Fibroblast of mammary gland (primary cell): ENCODE results near the gene SIGMAR1.

Experiments
- DNase-seq: peaks from one replicate; pipeline ENCODE4 v3.0.0-alpha.2; 2010; ENCODE audit warnings: low read depth
- H3K4me3 ChIP-seq: 2 replicates; pipeline ENCODE4 v1.5.1; 2011; ENCODE audit warnings: low read depth, mild to moderate bottlenecking, low read length, moderate library complexity; ENCODE audit not compliant: control insufficient read depth
- TF ChIP-seq, protein P1 (sequence below): conservative IDR thresholded peaks from 2 replicates; pipeline ENCODE4 v1.5.1; 2011; ENCODE audit warnings: low read depth, low read length, inconsistent platforms; ENCODE audit not compliant: control insufficient read depth, insufficient read depth

SIGMAR1 gene

DNA sequence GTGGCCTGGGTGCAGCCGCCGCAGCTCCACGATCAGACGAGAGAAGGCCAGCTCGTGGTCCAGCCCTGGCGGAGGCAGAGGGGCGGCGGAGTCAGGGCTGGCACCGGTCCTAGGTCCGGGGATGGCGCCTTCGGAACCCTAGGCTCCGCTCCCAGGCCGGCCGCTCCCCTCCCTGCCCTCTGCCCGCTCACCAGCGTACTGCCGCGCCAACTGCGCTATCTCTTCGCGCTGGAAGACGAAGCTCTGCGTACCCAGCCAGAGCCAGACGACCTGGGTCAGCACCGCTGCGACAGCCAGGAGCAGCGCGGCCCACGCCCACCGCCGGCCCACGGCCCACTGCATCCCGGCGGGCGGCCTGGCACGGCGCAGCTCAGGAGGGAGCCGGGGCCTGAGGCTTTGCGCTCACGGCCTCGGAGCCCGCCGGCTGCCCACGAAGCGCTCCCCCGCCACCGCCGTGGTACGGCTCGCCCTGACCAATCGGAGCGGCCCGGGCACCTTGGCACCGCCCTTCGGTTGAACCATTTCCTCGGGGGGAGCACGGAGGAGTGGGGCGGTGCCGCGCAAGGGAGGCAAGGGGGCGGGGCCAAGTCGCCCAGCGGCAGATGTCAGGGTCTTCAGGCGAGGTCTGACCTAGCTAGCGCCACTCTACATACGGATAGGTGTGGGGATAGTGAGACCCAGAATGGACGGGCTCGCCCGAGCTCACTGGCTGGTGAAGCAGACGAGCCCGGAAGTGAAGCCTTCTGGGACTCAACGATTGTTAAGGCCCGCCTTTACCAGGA is at the start of gene SIGMAR1:
Gene SIGMAR1 (minus strand): TSS at position 432 of the 782 bp plus-strand sequence. CDS start 90 bp downstream, at position 342.
- H3K4me3 ChIP-seq: peak within 1 kb of the TSS; percentile 88
- DNase-seq: peak; percentile 88
- TF ChIP-seq, protein P1, sequence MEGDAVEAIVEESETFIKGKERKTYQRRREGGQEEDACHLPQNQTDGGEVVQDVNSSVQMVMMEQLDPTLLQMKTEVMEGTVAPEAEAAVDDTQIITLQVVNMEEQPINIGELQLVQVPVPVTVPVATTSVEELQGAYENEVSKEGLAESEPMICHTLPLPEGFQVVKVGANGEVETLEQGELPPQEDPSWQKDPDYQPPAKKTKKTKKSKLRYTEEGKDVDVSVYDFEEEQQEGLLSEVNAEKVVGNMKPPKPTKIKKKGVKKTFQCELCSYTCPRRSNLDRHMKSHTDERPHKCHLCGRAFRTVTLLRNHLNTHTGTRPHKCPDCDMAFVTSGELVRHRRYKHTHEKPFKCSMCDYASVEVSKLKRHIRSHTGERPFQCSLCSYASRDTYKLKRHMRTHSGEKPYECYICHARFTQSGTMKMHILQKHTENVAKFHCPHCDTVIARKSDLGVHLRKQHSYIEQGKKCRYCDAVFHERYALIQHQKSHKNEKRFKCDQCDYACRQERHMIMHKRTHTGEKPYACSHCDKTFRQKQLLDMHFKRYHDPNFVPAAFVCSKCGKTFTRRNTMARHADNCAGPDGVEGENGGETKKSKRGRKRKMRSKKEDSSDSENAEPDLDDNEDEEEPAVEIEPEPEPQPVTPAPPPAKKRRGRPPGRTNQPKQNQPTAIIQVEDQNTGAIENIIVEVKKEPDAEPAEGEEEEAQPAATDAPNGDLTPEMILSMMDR: no peak

DNA sequence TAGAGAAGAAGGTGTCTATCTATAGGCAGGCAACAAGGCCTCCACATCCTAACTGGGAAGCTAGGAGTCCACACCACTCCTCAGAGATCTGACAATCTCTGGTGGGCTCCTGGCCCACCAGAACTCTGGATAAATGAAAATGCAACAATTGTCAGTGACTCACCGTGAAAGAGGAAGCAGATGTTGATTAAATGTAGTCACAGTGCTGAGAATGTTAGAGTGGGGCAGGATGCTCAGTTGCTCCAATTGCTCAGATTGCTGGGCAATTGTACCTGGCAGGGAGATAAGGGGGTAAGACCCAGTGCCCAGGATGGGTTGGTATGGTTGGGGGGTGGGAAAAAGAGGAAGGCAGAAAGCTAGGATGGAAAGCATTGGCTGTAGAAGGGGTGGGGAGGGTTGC is 49.1 kb upstream of the SIGMAR1 start:
- no peak overlapping the region for H3K4me3 ChIP-seq
- DNase-seq: peak; percentile 56
- TF ChIP-seq, protein P1: no peak

DNA sequence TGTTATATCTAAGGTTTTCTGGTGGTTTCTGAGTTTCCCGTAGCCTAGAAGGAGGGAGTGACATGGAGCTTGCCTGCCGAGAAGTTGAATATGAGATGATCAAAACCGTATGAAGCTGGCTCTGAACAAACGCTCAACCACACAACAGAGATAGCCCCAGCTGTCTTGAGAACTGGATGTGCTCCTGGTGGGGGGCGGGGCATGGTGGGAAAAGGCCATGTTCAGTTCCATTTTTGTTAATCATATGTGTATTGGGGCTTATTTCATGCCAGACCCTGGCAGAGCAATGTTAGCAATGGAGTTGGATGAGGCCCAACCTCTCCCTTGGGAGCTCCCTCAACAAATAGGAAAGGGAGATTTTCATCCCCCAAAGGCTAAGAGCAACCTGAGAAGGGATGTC is 48.6 kb upstream of the SIGMAR1 start:
- peak; percentile 81 for DNase-seq
- TF ChIP-seq, protein P1: no peak

DNA sequence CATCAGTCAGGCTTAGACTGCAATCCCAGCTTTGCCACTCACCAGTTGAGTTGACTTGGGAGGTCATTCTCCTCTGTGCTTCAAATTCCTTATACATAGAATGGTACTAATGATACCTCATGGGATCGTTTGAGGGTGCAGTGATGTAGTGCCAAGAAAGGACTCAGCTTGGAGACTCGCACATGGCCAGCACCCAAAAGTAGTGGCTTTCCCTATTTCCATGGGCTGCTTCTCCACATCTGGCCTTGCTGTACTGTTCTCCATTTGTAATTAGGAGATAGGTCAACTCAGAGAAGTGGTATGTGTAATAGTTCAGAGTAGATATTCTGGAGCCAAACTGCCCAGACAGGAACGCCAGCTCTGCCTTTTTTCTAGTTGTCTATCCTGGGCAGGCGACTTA is 48.0 kb upstream of the SIGMAR1 start:
- DNase-seq: peak; percentile 68
- TF ChIP-seq, protein P1: no peak
- no peak overlapping the region for H3K4me3 ChIP-seq

More for the DNA sequence above, 48.6 kb upstream of the SIGMAR1 start:
- H3K4me3 ChIP-seq: no peak overlapping the region

DNA sequence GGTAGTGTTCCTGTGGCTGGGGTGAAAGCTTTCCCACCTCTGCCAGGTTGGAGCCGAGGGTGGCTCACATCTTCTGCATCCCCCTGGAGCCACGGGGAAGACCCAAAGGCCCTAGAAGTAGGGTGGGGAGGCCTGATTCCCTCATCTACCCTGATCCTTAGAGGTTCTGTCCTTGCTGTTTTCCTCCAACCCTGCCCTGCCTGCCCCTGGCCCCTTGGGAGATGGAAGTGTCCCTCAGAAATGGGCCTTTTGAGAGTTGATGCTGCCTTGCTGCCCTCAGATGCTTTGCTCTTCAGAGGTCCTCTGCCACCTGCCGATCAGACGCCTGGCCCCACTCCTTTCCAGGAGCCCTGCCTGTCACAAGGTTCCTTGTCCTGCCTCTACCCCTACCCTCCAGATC is 47.2 kb upstream of the SIGMAR1 start:
- TF ChIP-seq, protein P1: no peak
- H3K4me3 ChIP-seq: no peak overlapping the region
- no peak for DNase-seq

DNA sequence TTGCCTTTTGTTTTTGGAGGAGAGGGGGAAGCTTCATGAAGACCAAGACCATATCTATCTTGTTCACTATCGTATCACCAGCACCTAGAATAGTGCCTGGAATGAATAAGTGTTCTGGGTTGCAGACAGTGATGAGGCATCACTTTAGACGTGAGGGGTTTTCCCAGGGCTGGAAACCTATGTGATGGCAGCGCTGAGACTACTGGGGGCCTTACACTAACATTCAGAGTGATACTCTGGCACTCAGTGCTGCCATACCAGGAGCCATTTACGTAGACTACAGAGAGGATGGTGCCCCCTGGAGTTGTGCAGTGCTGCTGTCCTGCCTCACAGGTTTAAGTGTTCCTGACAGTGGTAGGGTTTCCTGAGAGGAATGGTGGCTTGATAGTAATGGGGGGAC is 46.6 kb upstream of the SIGMAR1 start:
- H3K4me3 ChIP-seq: no peak overlapping the region
- no peak for DNase-seq
- TF ChIP-seq, protein P1: no peak

DNA sequence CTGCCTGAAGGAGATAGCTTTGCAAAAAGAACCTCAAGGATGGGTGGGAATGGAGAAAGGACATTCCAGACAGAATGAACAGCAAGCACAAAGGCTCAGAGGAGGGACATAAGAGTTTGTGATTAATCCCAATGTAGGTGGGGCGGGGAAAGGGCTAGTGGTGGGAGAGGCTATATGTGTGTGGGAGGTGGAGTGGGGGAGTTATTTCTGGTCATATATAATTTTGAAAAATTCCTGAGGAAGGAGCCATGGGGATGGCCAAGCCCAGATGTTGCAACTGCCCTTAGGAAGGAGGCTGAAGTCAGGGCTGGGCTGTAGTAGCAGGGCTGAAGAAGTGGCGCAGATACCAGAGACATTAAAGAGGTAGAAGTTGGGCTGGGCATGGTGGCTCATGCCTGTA is 38.3 kb upstream of the SIGMAR1 start:
- H3K4me3 ChIP-seq: no peak overlapping the region
- DNase-seq: peak; percentile 55
- TF ChIP-seq, protein P1: no peak
